ENCODE measurements around the gene INKA1. TPM values are rescaled to one million over a fixed set of nuclear protein-coding genes. Genes with fewer than 3 reads are reported as not detected.
A peak's percentile ranks its signal among the peaks of the same experiment; 100 is the strongest.

INKA1 gene
- total RNA-seq, 1 experiment from 2014 or later = 7.4 TPM

DNA sequence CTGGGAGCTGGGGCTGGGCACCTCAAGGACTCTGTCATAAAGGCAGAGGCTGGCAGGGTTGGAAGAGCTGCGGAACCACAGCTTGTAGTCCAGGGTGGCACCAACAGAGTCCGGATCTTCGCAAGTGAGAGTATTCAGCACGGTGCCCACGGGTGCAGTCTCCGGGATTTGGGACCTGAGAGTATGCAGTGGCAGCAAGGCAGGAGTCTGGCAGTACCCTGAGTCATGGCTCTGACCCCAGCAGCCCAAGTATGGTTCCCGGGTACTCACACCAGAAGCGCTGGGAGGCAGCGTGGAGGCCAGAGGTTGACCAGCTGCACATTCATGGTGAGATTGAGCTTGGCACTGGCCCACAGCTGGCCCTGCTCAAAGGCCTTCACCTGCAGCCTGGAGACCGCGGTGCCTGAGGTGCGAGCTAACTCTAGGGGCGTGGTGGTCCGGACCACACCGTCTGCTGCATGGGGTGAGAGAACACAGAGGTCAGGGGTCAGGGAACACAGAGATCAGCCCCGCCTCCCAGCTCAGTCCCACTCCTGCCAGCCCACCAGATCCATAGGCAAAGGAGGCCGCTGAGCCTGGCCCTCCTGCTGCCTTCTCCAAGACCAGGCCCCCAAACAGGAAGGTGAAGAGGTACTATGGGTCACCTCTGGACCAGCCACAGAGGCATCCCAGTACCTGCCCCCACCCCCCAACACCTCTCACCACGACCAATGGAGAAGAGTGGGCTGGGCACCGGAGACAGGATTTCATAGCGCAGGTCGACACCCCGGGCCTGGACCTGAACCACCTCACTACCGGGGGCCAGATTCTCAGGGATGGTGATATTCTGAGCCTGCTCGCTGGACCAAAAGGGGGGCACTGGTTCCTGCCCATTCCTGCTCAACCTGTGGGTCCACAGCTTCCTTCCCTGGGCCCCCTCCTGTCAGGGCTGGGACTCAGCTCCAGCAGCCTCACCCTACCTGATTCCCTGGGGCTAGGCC, 7.8 kb upstream of the INKA1 start:
- ChIA-PET CTCF (interaction anchor here (0.6 to 2.3 kb wide), 3 partner anchors 8 to 47 kb away, joined by 3 to 6 read pairs (median 3); no protein-coding TSS in a partner anchor), POLR2A (no interaction called here)
- H3K36me3 Mint-ChIP-seq (ENCODE audit: insufficient read depth, unreplicated experiment) = peaks cover 7% of the 10 kb centered on the region
- H3K9me3 Mint-ChIP-seq (ENCODE audit: unreplicated experiment) = no peaks in the 10 kb centered on the region
- TF ChIP-seq, protein P1, sequence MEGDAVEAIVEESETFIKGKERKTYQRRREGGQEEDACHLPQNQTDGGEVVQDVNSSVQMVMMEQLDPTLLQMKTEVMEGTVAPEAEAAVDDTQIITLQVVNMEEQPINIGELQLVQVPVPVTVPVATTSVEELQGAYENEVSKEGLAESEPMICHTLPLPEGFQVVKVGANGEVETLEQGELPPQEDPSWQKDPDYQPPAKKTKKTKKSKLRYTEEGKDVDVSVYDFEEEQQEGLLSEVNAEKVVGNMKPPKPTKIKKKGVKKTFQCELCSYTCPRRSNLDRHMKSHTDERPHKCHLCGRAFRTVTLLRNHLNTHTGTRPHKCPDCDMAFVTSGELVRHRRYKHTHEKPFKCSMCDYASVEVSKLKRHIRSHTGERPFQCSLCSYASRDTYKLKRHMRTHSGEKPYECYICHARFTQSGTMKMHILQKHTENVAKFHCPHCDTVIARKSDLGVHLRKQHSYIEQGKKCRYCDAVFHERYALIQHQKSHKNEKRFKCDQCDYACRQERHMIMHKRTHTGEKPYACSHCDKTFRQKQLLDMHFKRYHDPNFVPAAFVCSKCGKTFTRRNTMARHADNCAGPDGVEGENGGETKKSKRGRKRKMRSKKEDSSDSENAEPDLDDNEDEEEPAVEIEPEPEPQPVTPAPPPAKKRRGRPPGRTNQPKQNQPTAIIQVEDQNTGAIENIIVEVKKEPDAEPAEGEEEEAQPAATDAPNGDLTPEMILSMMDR (IDR thresholded peaks at IDR 0.05; ENCODE audit: unreplicated experiment) = no peak
- DNase-seq (ENCODE audit: unreplicated experiment) = no peak
- no TSS peak for BruUV-seq (replicated peaks)
- intact Hi-C loops (cut with micrococcal nuclease) = no loop called here
- no peak overlapping the region for H3K27ac Mint-ChIP-seq (ENCODE audit: low read depth, unreplicated experiment)
- H3K4me1 Mint-ChIP-seq (ENCODE audit: insufficient read depth, unreplicated experiment) = peaks cover 12% of the 10 kb centered on the region
- no peak overlapping the region for H3K4me3 Mint-ChIP-seq (ENCODE audit: unreplicated experiment)
- no peaks in the 10 kb centered on the region for H3K27me3 Mint-ChIP-seq (ENCODE audit: insufficient read depth, unreplicated experiment)

DNA sequence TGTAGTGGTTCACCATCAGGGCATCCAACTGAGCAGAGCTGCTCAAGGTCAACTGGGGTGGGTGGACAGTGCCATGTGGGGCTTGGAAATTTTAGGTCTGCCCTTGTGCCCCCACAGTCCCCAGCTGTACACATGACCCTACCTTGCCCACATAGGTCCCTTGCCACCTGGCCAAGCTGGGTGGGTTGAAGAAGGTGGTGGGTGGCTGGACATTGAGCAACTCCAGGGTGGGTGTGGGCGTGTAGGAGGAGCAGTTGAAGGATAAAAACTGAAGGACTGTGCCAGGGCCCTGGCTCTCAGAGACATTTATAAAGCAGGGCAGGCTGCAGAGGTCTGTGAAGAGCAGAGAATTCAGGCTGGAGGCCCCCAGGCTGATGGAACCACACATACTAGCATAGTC, 4.0 kb upstream of the INKA1 start:
- peaks cover 10% of the 10 kb centered on the region for H3K27me3 Mint-ChIP-seq (ENCODE audit: insufficient read depth, unreplicated experiment)
- intact Hi-C loops (cut with micrococcal nuclease) = no loop called here
- peaks cover 22% of the 10 kb centered on the region for H3K4me1 Mint-ChIP-seq (ENCODE audit: insufficient read depth, unreplicated experiment)
- peak overlapping the region; percentile 72 for H3K27ac Mint-ChIP-seq (ENCODE audit: low read depth, unreplicated experiment)
- DNase-seq (ENCODE audit: unreplicated experiment) = no peak
- ChIA-PET POLR2A (interaction anchor here (0.9 to 3.1 kb wide), 7 partner anchors 12 to 131 kb away, joined by 3 to 33 read pairs (median 8); partner anchors contain the start of genes IP6K1 and MON1A), CTCF (interaction anchor here (0.6 to 12.4 kb wide), 7 partner anchors 9 to 816 kb away, joined by 3 to 201 read pairs (median 4); no protein-coding TSS in a partner anchor)
- H3K9me3 Mint-ChIP-seq (ENCODE audit: unreplicated experiment) = no peaks in the 10 kb centered on the region
- TF ChIP-seq, protein P1 (IDR thresholded peaks at IDR 0.05; ENCODE audit: unreplicated experiment) = no peak
- peaks cover 7% of the 10 kb centered on the region for H3K36me3 Mint-ChIP-seq (ENCODE audit: insufficient read depth, unreplicated experiment)
- no peak overlapping the region for H3K4me3 Mint-ChIP-seq (ENCODE audit: unreplicated experiment)
- no TSS peak for BruUV-seq (replicated peaks)

DNA sequence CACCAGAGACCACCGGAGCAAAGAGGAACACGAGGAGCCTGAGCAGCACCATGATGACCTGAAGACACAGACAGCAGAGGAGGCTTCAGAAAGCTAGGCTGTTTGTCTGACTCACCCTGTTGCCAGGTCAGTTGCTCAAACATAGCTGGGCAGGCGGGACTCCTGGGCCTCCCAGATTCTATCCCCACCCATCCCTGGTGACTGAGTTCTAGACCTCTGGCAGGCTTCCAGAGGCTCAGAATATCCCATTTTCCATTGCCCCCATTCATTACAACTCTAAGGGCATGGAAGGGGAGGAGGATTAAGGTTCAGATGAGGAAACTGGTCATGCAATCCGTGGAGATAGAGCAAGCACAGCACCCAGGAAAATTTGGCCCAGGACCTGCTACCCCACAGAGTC, 3.3 kb upstream of the INKA1 start, which contains the start of gene CDHR4:
CDHR4 (minus strand) TSS at position 113 of the 400 bp plus-strand sequence; CDS start at position 52, 61 bp downstream.
- intact Hi-C loops (cut with micrococcal nuclease) = loop anchor here (5.0 kb wide), 1 partner anchor 288 kb away; the partner anchor contains the start of gene RBM5
- DNase-seq (ENCODE audit: unreplicated experiment) = peak; percentile 87
- peaks cover 7% of the 10 kb centered on the region for H3K36me3 Mint-ChIP-seq (ENCODE audit: insufficient read depth, unreplicated experiment)
- peaks cover 10% of the 10 kb centered on the region for H3K27me3 Mint-ChIP-seq (ENCODE audit: insufficient read depth, unreplicated experiment)
- ChIA-PET CTCF (interaction anchor here (0.7 to 12.4 kb wide), 9 partner anchors 9 to 320 kb away, joined by 3 to 201 read pairs (median 4); no protein-coding TSS in a partner anchor), POLR2A (interaction anchor here (0.6 to 3.1 kb wide), 10 partner anchors 9 to 130 kb away, joined by 3 to 33 read pairs (median 5); partner anchors contain the start of genes IP6K1 and MON1A)
- peak within 1 kb of the TSS; percentile 72 for H3K27ac Mint-ChIP-seq (ENCODE audit: low read depth, unreplicated experiment)
- no peaks in the 10 kb centered on the region for H3K9me3 Mint-ChIP-seq (ENCODE audit: unreplicated experiment)
- TF ChIP-seq, protein P1 (IDR thresholded peaks at IDR 0.05; ENCODE audit: unreplicated experiment) = no peak
- H3K4me3 Mint-ChIP-seq (ENCODE audit: unreplicated experiment) = no peak within 1 kb of the TSS
- H3K4me1 Mint-ChIP-seq (ENCODE audit: insufficient read depth, unreplicated experiment) = peaks cover 24% of the 10 kb centered on the region
- no TSS peak for BruUV-seq (replicated peaks)

DNA sequence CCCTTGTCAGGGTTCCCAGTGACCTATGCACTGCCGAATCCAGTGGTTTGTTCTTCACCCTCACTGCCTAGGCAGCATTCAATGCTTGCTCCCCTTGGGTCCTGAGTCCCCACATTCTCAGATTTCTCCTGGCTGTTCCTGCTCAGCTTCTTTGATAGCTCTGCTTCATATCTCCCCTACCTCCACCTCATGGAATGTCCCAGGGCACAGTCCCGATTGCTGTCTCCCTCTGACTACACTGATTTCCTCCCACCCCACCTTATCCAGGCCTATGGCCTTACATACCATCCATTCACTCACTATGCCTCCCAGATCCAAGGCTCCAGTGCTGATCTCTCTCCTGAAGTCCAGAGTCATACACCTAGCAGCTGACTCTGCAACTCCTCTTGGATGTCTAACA, 1.9 kb upstream of the INKA1 start:
- DNase-seq (ENCODE audit: unreplicated experiment) = no peak
- no TSS peak for BruUV-seq (replicated peaks)
- H3K36me3 Mint-ChIP-seq (ENCODE audit: insufficient read depth, unreplicated experiment) = peaks cover 3% of the 10 kb centered on the region
- peaks cover 10% of the 10 kb centered on the region for H3K27me3 Mint-ChIP-seq (ENCODE audit: insufficient read depth, unreplicated experiment)
- intact Hi-C loops (cut with micrococcal nuclease) = loop anchor here (5.0 kb wide), 1 partner anchor 286 kb away; the partner anchor contains the start of gene RBM5
- H3K4me1 Mint-ChIP-seq (ENCODE audit: insufficient read depth, unreplicated experiment) = peaks cover 24% of the 10 kb centered on the region
- POLR2A ChIA-PET = interaction anchor here (1.2 to 3.1 kb wide), 3 partner anchors 14 to 139 kb away, joined by 3 to 33 read pairs (median 3); partner anchors contain the start of genes IP6K1 and RBM6
- TF ChIP-seq, protein P1 (IDR thresholded peaks at IDR 0.05; ENCODE audit: unreplicated experiment) = no peak
- peak overlapping the region; percentile 28 for H3K27ac Mint-ChIP-seq (ENCODE audit: low read depth, unreplicated experiment)
- H3K9me3 Mint-ChIP-seq (ENCODE audit: unreplicated experiment) = no peaks in the 10 kb centered on the region
- CTCF ChIA-PET = interaction anchor here (0.5 to 12.4 kb wide), 11 partner anchors 14 to 363 kb away, joined by 3 to 201 read pairs (median 6); partner anchors contain the start of genes IP6K1, MON1A and MST1R
- no peak overlapping the region for H3K4me3 Mint-ChIP-seq (ENCODE audit: unreplicated experiment)
